ENCODE data around the gene PPP1R14C. TPM values are rescaled to one million over a fixed set of nuclear protein-coding genes. Genes with fewer than 3 reads are reported as not detected.
"Not testable (repeated sequence)": the region's sequence is repeated elsewhere in the genome, so short reads cannot be mapped to it uniquely, and the experiment has no call there.

PPP1R14C gene
- polyA plus RNA-seq, 4 donors, result 19.0 to 23.3 (median 21.3) TPM

- DNase-seq (ENCODE audit: low read depth in 4 of 4, low spot score in 2 of 4), result not testable (repeated sequence)
Measured at GRCh38 chr6:150187433-150187832, 44.6 kb downstream of the PPP1R14C start.

- no peak for DNase-seq (ENCODE audit: low read depth in 4 of 4, low spot score in 2 of 4)
Measured at GRCh38 chr6:150189122-150189521, 46.3 kb downstream of the PPP1R14C start.

GRCh38 chr6:150191809-150192208, 49.0 kb downstream of the PPP1R14C start:
- no peak for DNase-seq (ENCODE audit: low read depth in 4 of 4, low spot score in 2 of 4)

GRCh38 chr6:150194195-150194594, 51.4 kb downstream of the PPP1R14C start:
- no peak for DNase-seq (ENCODE audit: low read depth in 4 of 4, low spot score in 2 of 4)

- DNase-seq (ENCODE audit: low read depth in 4 of 4, low spot score in 2 of 4), result peak; percentile 63 to 89 (median 86)
Measured at GRCh38 chr6:150195996-150196417, 53.2 kb downstream of the PPP1R14C start.

GRCh38 chr6:150196942-150197745, 54.3 kb downstream of the PPP1R14C start:
- DNase-seq (ENCODE audit: low read depth in 4 of 4, low spot score in 2 of 4), result no peak

GRCh38 chr6:150198532-150198931, 55.7 kb downstream of the PPP1R14C start:
- no peak for DNase-seq (ENCODE audit: low read depth in 4 of 4, low spot score in 2 of 4)

GRCh38 chr6:150199241-150199640, 56.4 kb downstream of the PPP1R14C start:
- DNase-seq (ENCODE audit: low read depth in 4 of 4, low spot score in 2 of 4), result no peak

GRCh38 chr6:150200428-150201100, 57.7 kb downstream of the PPP1R14C start:
- no peak for DNase-seq (ENCODE audit: low read depth in 4 of 4, low spot score in 2 of 4)

GRCh38 chr6:150201285-150201684, 58.4 kb downstream of the PPP1R14C start:
- no peak for DNase-seq (ENCODE audit: low read depth in 4 of 4, low spot score in 2 of 4)

- peak in 2 of 4 donors; percentile 18 to 44 for DNase-seq (ENCODE audit: low read depth in 4 of 4, low spot score in 2 of 4)
Measured at GRCh38 chr6:150201772-150202329, 59.0 kb downstream of the PPP1R14C start.

GRCh38 chr6:150202404-150202803, 59.6 kb downstream of the PPP1R14C start:
- DNase-seq (ENCODE audit: low read depth in 4 of 4, low spot score in 2 of 4), result no peak

GRCh38 chr6:150202934-150203333, 60.1 kb downstream of the PPP1R14C start:
- DNase-seq (ENCODE audit: low read depth in 4 of 4, low spot score in 2 of 4), result no peak

GRCh38 chr6:150203378-150203777, 60.5 kb downstream of the PPP1R14C start:
- DNase-seq (ENCODE audit: low read depth in 4 of 4, low spot score in 2 of 4), result no peak

GRCh38 chr6:150203871-150204545, 61.2 kb downstream of the PPP1R14C start:
- DNase-seq (ENCODE audit: low read depth in 4 of 4, low spot score in 2 of 4), result no peak

GRCh38 chr6:150204705-150205472, 62.0 kb downstream of the PPP1R14C start:
- DNase-seq (ENCODE audit: low read depth in 4 of 4, low spot score in 2 of 4), result no peak

GRCh38 chr6:150207931-150208570, 65.2 kb downstream of the PPP1R14C start:
- no peak for DNase-seq (ENCODE audit: low read depth in 4 of 4, low spot score in 2 of 4)

GRCh38 chr6:150208611-150209352, 65.9 kb downstream of the PPP1R14C start:
- no peak for DNase-seq (ENCODE audit: low read depth in 4 of 4, low spot score in 2 of 4)

GRCh38 chr6:150209415-150209814, 66.6 kb downstream of the PPP1R14C start:
- no peak for DNase-seq (ENCODE audit: low read depth in 4 of 4, low spot score in 2 of 4)
